NCI-H2081 treated with DMSO at 0.1 percent for 48 hours (cell line): ENCODE data around the gene CIITA.
"Not testable (repeated sequence)": the region's sequence is repeated elsewhere in the genome, so short reads cannot be mapped to it uniquely, and the experiment has no call there.

Experiments
- DNase-seq: peaks from one replicate; lab custom pipeline; 2025; lab: John Stamatoyannopoulos, UW

CIITA gene

DNA sequence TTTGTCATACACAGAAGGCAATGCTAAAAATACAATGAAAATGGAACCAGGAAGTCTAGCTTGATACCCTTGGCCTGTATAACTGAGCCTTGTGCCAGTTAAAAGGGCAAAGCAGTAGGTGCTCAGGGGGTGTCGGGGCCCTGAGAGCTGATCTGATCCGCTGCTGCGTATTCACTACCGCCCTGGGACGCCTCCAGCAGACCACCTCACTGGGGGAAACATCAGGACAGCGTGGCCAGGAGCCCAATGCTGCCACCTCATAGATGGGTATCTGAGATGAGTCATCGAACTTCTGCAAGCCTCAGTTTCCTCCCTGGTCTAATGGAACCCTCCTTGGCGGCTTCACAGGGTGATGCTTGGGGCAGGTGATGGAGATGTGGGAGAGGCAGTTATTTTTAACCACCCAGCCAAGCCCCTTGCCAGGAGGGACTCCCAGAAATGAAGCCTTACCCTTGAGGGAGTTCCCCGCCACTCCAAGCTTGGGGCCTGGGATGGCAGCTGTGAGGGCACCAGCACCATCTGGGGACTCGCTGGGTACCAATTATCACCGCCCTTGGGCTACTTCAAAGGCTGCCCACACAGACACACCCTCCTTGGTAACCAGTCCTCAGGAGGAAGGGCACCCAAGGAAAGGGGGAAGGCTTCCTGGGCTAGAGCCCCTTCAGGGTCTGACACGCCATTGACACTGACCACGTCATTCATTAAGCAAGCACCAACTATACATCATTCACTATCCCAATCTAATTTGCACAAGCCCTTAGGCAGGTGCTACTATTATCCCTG, 57.5 kb downstream of the CIITA start:
- no peak for DNase-seq

DNA sequence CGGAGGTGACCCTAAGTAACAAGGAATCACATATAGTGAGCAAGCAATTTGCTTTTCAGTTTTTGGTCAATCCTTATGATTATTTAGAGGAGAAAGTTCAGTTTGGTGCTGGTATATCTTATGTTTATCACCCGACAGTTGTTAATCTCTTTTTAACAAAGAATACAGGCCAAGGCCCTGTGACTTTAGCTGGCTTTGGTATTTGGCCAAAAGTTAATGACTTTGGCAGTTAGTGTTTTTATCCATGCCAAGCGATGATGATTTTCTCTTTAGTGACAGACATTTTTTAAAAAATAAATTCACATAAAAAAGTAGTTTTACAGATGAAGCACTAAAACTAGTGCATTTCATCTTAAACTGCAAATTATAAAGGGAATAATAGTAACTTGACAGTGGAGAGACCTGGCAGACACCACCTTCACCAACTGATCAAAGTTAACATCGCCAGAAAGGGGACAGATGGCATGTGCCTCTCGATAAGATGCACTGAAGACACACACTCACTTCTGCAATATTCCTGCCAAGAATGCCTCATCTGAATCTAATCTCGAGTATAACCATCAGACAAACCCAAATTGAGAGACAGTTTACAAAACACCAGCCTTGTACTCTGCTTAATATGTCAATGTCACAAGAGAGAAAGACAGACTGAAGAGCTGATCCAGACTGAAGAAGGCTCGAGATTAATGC, 58.4 kb downstream of the CIITA start:
- DNase-seq: no peak

DNA sequence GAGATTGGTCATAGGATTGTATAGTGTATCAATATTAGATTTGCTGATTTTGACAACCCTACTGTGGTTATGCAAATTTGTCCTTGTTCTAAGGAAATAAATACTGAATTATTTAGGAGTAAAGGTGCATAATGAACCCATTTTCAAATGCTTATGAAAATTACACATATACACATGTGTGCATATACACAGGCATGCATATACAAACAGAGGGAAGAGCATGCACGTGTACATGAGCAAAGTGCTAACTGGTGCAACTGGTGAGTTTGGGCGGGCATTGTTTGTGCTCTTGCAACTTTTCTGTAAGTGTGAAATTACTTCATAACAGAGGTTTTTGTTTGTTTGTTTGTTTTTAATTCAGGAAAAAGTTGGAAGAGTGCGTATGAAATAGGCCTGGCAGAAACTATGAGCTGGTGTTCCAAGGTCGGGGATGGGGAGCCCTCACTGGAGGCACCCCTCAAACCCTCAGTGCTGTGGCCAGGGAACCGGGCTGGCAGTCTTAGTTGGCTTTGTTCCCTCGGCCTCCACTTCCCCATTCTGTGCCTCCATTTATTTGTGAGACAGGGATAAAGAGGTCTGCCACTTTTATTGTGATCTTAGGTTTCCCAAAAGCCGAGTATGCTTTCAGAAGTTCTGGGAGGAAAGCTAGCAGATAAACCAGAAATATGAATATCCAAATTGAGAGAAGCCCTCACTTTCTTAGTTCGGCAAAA, 59.4 kb downstream of the CIITA start:
- DNase-seq: no peak

DNA sequence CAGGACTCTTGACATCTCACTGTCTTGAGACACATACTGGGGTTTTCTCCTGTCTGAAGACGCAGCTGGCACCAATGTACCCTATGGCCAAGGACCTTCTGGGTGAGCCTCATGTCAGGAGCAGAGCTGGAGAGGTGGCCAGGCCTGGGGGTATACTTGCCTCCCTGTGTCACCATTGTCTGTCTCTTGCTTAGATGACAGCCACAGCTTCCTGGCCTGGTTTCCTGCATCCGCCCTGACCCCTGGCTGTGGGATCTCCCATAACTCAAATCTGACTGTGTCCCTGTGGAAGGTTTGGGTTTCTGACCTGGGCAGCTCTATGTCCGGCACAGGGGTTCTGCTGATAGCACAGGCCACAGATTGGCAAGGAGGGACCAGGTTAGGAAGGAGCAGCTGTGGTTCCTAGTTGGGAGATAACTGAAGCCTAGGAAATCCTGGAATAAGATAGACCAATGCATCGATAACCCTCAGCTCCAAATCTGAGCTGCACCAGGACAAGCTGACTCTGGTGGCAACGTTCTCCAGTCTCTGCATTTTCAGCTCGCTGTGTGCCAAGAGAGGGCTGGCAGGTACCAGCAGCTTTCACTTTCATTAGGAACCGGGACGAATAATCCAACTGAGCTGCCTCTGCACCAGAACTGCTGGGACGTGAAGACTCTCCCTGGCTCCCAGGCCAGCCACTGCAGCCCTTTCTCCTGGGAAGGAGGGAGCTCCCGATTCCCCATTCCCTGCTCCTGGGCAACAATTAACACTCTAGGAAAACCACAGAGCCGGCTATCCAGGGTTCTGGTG, 60.3 kb downstream of the CIITA start:
- no peak for DNase-seq

DNA sequence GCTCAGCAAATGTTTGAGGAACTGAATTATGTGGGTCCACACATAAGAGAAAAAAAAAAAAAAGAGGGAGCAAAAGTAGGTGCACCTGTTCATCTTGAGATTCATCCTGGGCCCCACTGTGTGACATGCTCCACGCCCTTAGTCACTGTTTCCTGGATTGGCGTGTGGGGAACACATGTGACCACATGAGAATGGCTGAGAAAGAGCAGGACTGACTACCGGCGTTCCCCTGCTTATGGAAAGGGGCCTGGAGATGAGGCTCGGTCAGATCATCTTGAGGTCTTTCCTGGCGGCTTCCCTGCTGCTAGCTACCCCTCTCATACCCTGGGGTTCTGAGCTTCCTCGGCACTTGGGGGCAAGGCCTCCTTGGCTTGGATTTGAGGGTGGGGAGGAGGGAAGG, 61.3 kb downstream of the CIITA start:
- DNase-seq: no peak

DNA sequence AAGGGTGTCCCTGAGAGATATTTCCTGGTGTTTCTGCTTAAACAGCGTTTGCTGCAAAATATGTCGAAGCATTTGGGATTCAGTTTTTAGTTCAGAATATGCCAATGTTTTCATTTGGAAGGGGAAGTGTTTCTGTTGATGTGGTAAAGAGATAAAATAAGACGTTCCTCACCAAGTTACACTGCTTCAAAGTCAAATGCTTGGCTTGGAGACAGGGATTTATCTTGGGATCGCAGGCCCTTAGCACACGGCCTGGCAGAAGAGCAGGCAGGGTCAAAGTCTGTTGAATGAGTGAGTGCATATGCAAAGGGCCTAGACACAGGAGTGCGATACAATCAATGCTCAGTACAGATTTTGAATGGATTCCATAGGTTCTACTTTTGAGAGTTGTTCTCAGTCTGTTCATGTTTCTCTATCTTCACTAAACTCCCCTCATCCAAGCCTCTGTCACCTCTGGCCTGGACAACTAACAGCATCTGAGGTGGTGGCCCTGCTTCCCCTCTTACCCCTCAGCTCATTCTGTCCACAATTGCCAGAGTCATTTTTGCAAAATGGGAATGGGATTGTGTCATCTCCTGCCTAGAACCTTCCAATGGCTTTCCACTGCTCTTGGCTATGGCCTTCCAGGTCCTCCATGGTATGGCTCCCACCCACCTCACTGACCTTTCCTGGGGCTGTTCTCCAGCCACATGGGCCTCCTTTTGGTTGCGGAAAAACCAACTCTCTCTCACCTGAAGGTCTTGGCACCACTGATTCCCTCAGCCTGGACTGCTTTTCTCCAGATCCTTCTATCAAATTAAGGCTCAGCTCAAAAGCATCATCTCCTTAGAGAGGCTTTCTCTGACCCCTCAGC, 62.0 kb downstream of the CIITA start:
- DNase-seq: no peak

DNA sequence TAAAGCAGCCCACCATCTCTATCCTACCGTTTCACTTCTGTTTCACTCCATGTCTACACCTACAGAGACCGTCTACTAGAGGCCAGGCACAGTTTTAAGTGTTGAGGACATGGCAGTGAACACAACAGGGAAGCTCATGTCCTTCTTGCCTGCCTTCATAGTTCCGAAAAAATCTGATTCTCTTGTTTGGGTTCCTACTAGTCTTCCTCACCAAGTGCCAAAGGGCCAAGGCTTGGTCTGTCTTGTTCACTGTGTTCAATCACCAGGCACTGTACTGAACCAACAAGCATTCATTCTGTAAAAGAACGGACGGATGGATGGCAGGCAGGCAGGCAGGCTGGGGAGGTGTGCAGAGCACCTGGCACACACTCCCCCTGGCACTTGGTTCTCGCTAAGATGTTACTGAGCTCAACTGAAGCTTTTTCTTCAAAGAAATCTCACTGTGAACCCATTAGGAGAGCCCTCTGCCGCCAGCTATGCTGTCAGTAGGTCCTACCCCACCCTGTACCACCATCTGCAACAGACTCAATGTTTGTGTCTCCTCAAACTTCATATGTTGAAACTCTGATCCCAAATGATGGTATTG, 62.7 kb downstream of the CIITA start:
- DNase-seq: no peak

DNA sequence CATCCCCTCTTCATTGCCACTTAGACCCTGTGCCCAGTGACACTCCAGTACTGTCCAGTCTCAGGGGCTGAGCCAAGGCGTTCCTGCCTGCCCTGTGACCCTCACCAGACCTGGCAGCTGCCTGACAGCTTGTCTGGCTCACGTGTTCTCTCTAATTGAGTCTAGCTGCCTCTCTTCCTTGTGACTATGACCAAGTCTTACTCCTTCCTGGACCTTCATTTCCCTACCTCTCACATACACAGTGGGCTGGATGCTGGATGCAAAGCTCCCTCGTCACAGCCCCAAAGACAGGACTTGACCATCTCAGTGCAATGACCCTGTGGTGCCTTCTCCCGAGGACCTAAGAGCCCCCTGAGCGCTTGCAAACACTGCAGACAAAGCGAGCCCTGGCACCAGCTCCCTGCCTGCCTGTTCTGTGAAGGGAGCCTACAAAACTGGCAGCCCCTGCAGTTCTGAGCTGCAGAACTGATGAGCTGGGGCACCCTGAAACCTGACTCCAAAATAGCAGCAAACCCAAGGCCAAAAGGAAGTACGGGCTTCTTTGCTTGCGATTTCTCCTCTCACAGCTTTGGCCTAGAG, 63.6 kb downstream of the CIITA start:
- no peak for DNase-seq

DNA sequence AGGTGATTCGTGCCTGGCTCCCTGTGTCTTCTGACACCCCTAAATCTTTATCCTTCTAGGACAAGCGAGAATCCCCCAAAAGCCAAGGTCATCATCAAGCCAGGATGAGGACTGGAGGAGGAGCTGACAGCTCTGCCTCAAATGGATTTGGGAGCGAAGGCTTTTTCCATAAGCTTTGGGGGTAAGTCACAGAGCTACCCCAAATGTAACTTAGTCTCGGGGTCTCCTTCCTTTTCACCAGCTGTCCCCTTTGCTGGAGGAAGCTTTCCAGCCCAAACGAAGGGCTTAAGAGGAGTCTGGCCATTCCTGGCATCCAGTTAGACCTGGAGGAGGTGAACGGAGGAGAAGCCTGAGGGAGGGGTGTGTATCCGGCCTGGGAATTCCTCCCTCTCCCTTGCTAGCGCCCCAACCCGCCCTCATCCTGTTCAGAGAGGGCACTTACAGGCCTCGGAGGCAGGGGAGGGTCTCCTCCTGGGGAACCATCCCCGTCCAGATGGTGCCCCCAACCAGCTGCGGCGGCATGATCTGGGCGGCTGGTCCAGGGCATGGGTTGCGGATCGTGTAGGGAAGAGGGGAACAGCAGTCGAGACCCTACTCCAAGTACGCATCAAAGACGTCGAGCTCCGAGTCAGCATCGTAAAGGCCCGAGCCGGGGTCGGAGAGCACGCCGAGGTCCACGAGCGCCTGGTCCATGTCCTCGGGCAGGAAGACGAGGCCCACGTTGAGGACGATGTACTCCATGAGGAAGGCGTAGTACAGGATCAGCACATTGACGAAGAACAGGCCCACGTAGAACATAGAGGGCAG, 64.3 kb downstream of the CIITA start:
- no peak for DNase-seq

DNA sequence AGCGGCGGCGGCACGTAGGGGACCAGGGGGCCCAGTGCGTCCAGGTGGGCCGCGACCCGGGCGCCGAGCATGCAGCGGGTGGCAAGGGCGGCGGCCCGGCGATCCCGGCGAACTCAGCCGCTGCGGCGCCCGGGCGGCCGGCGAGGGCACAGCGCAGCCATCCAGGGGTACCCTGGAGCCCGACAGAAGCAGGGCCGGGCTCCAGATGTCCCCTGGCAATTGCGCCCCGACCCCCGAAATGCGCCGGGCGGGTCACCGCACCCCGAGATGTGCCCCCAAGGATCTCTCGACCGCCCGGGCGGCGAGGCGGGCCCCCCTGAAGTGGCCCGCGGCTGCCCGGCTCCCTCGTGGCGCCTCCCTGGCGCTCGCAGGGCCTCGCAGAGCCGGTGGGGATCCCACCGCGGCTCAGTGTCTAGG, 64.9 kb downstream of the CIITA start:
- not testable (repeated sequence) for DNase-seq

DNA sequence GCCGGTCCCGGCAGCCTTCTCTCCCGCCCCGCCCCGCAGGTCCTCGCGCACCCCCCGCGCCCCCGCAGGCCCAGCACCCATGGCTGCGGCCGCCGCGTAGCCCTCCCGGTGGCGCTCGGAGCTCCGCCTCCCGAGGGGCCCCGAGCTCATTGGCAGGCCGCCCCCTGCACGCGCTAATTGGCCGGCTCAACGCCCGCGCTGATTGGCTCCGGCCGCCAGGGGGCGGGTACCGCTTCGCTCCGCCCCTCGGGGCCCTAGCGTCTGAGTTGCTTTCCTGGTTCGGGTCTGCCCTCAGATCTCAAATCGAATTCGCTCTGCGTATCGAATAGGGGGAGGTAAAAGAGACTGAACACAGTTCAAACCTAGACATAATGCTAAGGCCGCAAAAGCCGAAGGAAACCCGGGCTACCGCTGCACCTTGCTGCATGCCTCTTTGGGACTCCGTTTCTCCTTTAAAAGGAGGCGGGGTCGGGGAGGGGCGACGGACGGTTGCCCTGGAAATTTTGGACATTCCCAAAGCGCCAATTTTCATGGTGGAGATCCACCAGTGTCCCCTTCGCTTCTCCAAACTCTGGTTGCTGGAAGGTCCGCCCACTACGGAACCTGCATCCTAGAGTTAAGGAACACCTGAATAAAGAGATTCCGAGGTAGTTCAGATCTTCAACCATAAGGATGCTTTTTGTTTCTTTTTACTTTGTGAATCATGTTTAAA, 65.5 kb downstream of the CIITA start, which contains the start of gene DEXI:
DEXI (minus strand) TSS at position 117 of the 712 bp plus-strand sequence. CDS start 463 bp downstream, outside the sequence.
- peak; percentile 43 for DNase-seq

DNA sequence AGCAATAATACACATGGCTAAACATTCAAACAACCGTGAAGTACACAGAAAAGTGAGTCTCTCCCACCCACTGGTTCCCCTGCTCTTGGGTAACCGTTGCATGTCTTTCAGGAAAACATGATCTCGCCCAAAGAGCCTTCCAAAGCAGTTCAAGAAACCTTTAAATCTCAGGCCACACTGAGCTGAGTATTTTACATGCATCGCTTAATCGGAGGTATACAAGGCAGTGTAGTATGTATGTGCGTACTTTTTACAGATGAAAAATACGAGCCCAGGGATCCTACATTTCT, 66.0 kb downstream of the CIITA start:
- no peak for DNase-seq

DNA sequence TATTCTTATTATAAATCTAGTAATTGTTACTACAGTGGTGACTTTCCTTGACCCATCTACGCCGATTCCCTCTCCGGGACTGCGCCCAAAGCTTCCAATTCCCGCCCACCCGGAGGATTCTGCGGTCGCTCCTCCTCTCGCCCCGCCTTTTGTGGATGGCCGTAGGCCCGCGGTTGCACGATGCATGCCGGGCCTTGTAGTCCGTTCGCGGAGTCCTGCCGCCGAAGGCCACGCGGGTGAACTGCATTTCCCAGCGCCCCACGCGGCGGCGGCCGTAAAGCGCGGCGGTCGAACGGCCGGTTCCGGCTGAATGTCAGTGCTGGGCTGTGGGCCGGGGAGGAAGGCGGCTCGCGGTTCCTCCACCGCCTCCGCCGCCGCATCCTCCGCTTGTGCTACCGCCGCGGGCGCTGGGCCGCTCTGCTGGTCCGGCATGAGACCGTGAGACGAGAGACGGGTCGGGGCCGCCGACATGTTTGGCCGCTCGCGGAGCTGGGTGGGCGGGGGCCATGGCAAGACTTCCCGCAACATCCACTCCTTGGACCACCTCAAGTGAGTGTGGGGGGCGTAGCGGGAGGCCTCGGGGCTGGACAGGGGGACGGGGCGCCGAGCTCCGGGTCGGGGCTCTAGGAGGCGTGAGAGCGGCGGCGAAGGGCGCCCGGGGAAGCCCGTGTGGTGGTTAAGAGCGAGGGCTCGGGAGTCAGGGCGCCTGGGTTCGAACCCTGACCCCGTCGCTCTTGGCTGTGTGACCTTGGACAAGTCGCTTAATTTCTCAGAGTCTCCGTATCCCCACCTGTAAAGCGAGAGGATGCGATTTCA, 67.5 kb downstream of the CIITA start, which contains the start of gene CLEC16A:
CLEC16A (plus strand) TSS at position 316 of the 816 bp plus-strand sequence; CDS start at position 470, 154 bp downstream.
- DNase-seq: peak; percentile 58

DNA sequence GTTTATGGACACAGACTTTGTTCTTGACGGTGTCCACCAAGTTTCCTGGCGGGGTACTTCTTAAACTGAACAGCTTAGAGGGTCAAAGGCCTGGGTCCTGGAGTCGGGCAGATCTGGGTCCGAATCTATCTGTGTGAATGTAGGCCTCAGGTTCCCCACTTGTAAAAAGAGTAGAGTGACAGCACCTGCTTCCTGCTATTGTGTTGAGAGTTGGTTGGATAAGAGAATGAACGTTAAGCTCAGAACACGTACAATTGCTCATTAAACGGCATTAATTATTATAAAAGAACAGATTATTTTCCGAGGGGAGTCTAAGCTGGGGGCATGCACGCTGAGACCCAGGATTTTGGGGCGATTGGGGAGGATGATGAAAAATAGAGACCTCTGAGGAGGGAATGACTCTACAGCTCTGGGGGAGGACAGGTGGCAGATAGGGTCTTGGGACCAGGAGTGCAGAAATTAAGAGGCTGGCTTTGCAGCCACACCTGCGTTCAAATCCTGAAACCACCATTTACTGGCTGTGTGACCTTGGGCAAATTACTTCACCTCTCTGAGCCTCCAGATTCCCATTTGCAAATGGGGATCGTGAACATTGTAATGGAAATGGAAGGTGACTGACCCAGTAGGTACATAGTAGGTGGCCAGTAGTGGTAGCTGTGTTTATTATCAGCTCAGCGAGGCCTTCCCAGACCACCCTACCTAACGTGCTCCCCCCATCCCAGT, 68.2 kb downstream of the CIITA start:
- no peak for DNase-seq

DNA sequence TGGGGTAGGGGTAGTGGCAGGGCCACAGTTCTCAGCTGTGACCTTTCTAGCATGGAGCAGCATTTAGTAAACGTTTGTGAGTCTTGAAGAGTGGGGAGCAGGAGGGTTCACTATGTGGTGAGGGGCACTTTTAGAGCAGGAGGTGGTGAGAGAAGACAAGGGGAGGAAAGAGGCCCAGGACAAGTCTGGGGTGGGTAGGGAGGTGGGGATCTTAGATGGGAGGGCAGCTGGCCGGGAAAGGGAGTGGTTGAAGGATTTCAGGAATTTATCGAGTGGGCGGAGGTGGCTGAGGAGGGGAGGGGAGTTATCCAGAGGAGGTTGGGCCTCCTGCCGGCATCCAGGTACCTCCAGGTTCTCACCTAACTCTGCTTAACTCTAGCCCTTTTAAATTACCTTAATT, 69.3 kb downstream of the CIITA start:
- DNase-seq: no peak

DNA sequence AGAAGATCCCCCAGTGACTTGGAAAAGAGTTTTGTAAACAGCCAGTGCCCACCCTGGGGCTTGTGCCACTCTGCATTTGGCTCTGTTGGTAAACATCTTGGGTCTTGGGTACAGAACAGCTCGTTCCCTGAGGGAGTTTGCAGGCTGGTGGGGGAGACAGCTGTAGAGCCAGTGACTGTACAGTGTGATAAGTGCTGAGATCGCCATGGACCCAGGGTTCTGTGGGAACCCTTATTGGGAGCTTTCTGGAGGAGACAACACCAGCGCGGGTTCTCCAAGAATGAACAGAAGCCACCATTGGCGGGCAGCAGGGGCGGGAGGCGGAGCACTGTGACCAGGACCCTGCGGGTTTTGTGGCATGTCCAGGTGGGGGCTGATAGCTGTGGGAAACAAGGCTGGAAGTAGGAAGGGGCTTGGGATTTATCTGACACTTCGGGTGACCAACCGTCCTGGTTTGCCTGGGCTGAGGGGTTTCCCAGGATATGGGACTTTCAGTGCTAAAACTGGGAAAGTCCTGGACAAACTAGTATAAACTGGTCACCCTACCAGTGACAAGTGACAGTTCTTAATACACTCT, 70.3 kb downstream of the CIITA start:
- DNase-seq: no peak

DNA sequence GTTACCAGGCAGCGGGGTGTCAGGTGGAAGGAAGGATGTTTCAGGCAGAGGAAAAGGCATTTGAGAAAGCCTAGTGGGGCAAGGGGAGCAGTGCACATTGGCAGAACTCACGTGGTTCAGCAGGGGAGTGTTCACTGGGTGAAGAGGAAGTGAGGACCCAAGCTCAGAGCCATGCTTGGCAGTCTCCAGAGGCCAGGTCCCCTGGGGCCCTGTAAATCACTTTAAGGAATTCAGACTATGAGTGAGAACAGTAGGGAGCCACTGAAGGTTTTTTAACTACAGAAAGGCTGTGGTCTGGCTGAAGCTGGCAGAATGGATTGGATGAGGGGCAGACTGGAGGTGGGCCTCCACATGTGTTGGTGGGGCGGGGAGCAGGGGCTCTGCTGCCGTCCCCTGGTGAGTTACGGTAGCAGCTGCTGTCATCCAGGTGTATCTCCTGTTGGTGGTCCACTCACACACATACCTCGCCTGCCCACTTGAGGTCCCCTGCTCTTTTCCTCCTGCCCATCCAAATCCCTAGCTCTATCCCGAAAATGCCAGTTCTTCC, 72.5 kb downstream of the CIITA start:
- no peak for DNase-seq
